ENCODE data around the gene CCR7. TPM values are rescaled to one million over a fixed set of nuclear protein-coding genes. Genes with fewer than 3 reads are reported as not detected.

CCR7 gene
- total and polyA plus RNA-seq, 2 of the 13 experiments (the other 11 are each of a cell fraction or from before 2014, with no cell fraction given) = 0.04 to 0.53 TPM

DNA sequence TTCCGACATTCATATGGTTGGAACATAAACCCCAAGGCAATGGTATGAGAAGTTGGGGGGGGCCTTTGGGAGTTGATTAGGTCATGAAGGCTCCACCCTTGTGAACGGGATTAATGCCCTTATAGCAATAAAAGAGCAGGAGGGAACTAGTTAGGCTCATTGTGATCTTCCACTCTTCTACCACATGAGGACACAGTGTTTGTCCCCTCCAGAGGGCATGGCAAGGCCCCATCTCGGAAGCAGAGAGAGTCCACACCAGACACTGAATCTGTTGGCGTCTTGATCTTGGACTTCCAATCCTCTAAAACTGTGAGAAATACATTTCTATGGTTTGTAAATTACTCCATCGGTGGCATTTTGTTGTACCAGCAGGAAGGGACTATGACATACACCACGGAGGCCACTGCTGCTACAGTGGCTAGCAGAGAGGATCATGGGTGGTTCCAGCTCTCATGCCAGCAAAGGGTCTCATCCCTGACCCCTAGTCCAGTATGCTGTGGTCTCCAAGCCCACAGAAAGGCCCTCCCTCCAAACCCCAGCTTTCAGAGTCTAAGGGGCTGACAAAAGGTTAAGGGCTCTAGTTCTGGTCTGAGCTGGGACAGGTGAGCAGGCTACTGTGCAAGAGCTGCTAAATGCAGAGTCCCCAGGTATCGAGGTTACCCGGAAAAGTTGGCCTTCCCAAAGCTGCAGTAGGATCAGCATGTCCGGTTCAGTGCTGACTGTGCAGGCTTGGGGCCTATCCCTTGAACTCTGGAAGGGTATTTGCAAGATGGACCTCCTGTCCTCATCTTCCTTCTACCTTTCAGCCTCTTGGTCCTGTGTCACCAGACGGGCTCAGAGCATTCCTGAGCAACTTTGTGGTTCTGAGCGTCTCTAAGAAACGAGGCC is 12.2 kb downstream of the CCR7 start (continued):
- TF ChIP-seq ZBTB44 (CRISPR knock-in tag; IDR thresholded peaks at IDR 0.05) (no peak), ZNF224 (CRISPR knock-in tag; IDR thresholded peaks at IDR 0.05) (peak; percentile 65; the same call in 1 of the 2 replicates), GABPB1 (CRISPR knock-in tag; IDR thresholded peaks at IDR 0.05) (no peak), TOE1 (CRISPR knock-in tag; IDR thresholded peaks at IDR 0.05) (no peak), SUZ12 (IDR thresholded peaks at IDR 0.05; ENCODE audit: low read depth, low read length) (no peak), FOXC1 (CRISPR knock-in tag; IDR thresholded peaks at IDR 0.05; ENCODE audit: borderline replicate concordance) (peak; percentile 28; the same call in 1 of the 2 replicates), ZNF550 (CRISPR knock-in tag; IDR thresholded peaks at IDR 0.05; ENCODE audit: borderline replicate concordance) (no peak), ZNF263 (CRISPR knock-in tag; IDR thresholded peaks at IDR 0.05) (no peak), ARID2 (CRISPR knock-in tag; IDR thresholded peaks at IDR 0.05; ENCODE audit: borderline replicate concordance) (no peak), KAT7 (CRISPR knock-in tag; IDR thresholded peaks at IDR 0.05; ENCODE audit: borderline replicate concordance) (no peak; the same call in 1 of the 2 replicates), ZNF83 (CRISPR knock-in tag; IDR thresholded peaks at IDR 0.05; ENCODE audit: borderline replicate concordance) (no peak), SP4 (CRISPR knock-in tag; IDR thresholded peaks at IDR 0.05) (no peak), ZFX (CRISPR knock-in tag; IDR thresholded peaks at IDR 0.05; ENCODE audit: low read depth) (peak; percentile 12; the same call in 1 of the 2 replicates), ZFY (CRISPR knock-in tag; IDR thresholded peaks at IDR 0.05) (peak; percentile 10; the same call in 1 of the 2 replicates), MEF2D (CRISPR knock-in tag; IDR thresholded peaks at IDR 0.05) (no peak), ZNF264 (CRISPR knock-in tag; IDR thresholded peaks at IDR 0.05) (no peak), TCF12 (IDR thresholded peaks at IDR 0.05) (no peak), TCF12 (CRISPR knock-in tag; IDR thresholded peaks at IDR 0.05) (no peak)
- TF ChIP-seq, protein P1, sequence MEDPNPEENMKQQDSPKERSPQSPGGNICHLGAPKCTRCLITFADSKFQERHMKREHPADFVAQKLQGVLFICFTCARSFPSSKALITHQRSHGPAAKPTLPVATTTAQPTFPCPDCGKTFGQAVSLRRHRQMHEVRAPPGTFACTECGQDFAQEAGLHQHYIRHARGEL (CRISPR knock-in tag; IDR thresholded peaks at IDR 0.05) = no peak
- TF ChIP-seq, protein P2, sequence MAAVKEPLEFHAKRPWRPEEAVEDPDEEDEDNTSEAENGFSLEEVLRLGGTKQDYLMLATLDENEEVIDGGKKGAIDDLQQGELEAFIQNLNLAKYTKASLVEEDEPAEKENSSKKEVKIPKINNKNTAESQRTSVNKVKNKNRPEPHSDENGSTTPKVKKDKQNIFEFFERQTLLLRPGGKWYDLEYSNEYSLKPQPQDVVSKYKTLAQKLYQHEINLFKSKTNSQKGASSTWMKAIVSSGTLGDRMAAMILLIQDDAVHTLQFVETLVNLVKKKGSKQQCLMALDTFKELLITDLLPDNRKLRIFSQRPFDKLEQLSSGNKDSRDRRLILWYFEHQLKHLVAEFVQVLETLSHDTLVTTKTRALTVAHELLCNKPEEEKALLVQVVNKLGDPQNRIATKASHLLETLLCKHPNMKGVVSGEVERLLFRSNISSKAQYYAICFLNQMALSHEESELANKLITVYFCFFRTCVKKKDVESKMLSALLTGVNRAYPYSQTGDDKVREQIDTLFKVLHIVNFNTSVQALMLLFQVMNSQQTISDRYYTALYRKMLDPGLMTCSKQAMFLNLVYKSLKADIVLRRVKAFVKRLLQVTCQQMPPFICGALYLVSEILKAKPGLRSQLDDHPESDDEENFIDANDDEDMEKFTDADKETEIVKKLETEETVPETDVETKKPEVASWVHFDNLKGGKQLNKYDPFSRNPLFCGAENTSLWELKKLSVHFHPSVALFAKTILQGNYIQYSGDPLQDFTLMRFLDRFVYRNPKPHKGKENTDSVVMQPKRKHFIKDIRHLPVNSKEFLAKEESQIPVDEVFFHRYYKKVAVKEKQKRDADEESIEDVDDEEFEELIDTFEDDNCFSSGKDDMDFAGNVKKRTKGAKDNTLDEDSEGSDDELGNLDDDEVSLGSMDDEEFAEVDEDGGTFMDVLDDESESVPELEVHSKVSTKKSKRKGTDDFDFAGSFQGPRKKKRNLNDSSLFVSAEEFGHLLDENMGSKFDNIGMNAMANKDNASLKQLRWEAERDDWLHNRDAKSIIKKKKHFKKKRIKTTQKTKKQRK (IDR thresholded peaks at IDR 0.05; ENCODE audit: low read length) = no peak
- TF ChIP-seq, protein P3, sequence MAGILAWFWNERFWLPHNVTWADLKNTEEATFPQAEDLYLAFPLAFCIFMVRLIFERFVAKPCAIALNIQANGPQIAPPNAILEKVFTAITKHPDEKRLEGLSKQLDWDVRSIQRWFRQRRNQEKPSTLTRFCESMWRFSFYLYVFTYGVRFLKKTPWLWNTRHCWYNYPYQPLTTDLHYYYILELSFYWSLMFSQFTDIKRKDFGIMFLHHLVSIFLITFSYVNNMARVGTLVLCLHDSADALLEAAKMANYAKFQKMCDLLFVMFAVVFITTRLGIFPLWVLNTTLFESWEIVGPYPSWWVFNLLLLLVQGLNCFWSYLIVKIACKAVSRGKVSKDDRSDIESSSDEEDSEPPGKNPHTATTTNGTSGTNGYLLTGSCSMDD (CRISPR knock-in tag; IDR thresholded peaks at IDR 0.05) = no peak
